ENCODE measurements around the gene ITGA6. TPM values are rescaled to one million over a fixed set of nuclear protein-coding genes. Genes with fewer than 3 reads are reported as not detected.

Gene ITGA6
- total RNA-seq, 1 experiment from 2014 or later, result 181 TPM

GRCh38 chr2:172484706-172485105 lies 57.3 kb downstream of the ITGA6 start:
- no peaks in the 10 kb centered on the region for H3K4me1 ChIP-seq (ENCODE audit: insufficient read depth, low read length)
- ATAC-seq (no peak), DNase-seq (no peak)
- CTCF ChIA-PET, result interaction anchor here (0.5 kb wide), 1 partner anchor 17 kb away, joined by 3 read pairs; no protein-coding TSS in a partner anchor
- H3K4me3 ChIP-seq (ENCODE audit: low read length), result no peak overlapping the region
- H3K27ac ChIP-seq (ENCODE audit: low read length), result no peak overlapping the region
- H4K20me1 ChIP-seq (ENCODE audit: low read length), result no peaks in the 10 kb centered on the region
- POLR2A ChIA-PET (ENCODE audit: unreplicated experiment), result interaction anchor here (0.6 kb wide), 1 partner anchor 226 kb away, joined by 3 read pairs; no protein-coding TSS in a partner anchor
- intact Hi-C loops (cut with micrococcal nuclease), result no loop called here
- TF ChIP-seq CTCF (conservative IDR thresholded peaks at IDR 0.05; ENCODE audit: low read depth, low read length) (no peak), EZH2phosphoT487 (IDR thresholded peaks at IDR 0.05; ENCODE audit: borderline replicate concordance, low read length) (no peak), EZH2 (IDR thresholded peaks at IDR 0.05; ENCODE audit: low read length, unreplicated experiment) (no peak)
- H3K27me3 ChIP-seq (ENCODE audit: low read length), result no peaks in the 10 kb centered on the region
- H3K9me3 ChIP-seq (ENCODE audit: low read length), result no peaks in the 10 kb centered on the region
- H3F3A ChIP-seq (ENCODE audit: low read length, unreplicated experiment), result no peaks in the 10 kb centered on the region
- no peak overlapping the region for H2AFZ ChIP-seq (ENCODE audit: low read length)
- no peak overlapping the region for H3K9ac ChIP-seq (ENCODE audit: low read length)
- H3K36me3 ChIP-seq (ENCODE audit: low read depth, low read length), result peaks cover 62% of the 10 kb centered on the region
- no peak overlapping the region for H3K4me2 ChIP-seq (ENCODE audit: low read length)
- H3K9me2 ChIP-seq (replicated peaks; ENCODE audit: low read length), result no peaks in the 10 kb centered on the region
- BruUV-seq (replicated peaks), result no TSS peak
- no peaks in the 10 kb centered on the region for H3K79me2 ChIP-seq (ENCODE audit: low read length)

GRCh38 chr2:172488556-172488955 lies 61.2 kb downstream of the ITGA6 start:
- Histone ChIP-seq H3K79me2 (ENCODE audit: low read length) (no peaks in the 10 kb centered on the region), H2AFZ (ENCODE audit: low read length) (no peak overlapping the region), H3K4me1 (ENCODE audit: insufficient read depth, low read length) (no peaks in the 10 kb centered on the region), H3K36me3 (ENCODE audit: low read depth, low read length) (peaks cover 86% of the 10 kb centered on the region), H3K9me3 (ENCODE audit: low read length) (no peaks in the 10 kb centered on the region), H3K9me2 (replicated peaks; ENCODE audit: low read length) (no peaks in the 10 kb centered on the region), H3K9ac (ENCODE audit: low read length) (no peak overlapping the region), H3K4me3 (ENCODE audit: low read length) (no peak overlapping the region), H3F3A (ENCODE audit: low read length, unreplicated experiment) (no peaks in the 10 kb centered on the region), H3K4me2 (ENCODE audit: low read length) (no peak overlapping the region), H3K27ac (ENCODE audit: low read length) (no peak overlapping the region), H3K27me3 (ENCODE audit: low read length) (no peaks in the 10 kb centered on the region), H4K20me1 (ENCODE audit: low read length) (no peaks in the 10 kb centered on the region)
- DNase-seq (no peak), ATAC-seq (no peak)
- no peak for TF ChIP-seq EZH2 (IDR thresholded peaks at IDR 0.05; ENCODE audit: low read length, unreplicated experiment)
- intact Hi-C loops (cut with micrococcal nuclease), result no loop called here
- POLR2A ChIA-PET (ENCODE audit: unreplicated experiment), result no interaction called here
- no TSS peak for BruUV-seq (replicated peaks)
- CTCF ChIA-PET, result no interaction called here

GRCh38 chr2:172489681-172490080 lies 62.3 kb downstream of the ITGA6 start:
- Histone ChIP-seq H2AFZ (ENCODE audit: low read length) (no peak overlapping the region), H3K9me3 (ENCODE audit: low read length) (no peaks in the 10 kb centered on the region), H3K79me2 (ENCODE audit: low read length) (no peaks in the 10 kb centered on the region), H3K9me2 (replicated peaks; ENCODE audit: low read length) (no peaks in the 10 kb centered on the region), H3K9ac (ENCODE audit: low read length) (no peak overlapping the region), H3K4me3 (ENCODE audit: low read length) (no peak overlapping the region), H3K27ac (ENCODE audit: low read length) (no peak overlapping the region), H3K4me1 (ENCODE audit: insufficient read depth, low read length) (no peaks in the 10 kb centered on the region), H3K4me2 (ENCODE audit: low read length) (no peak overlapping the region), H4K20me1 (ENCODE audit: low read length) (no peaks in the 10 kb centered on the region), H3K27me3 (ENCODE audit: low read length) (no peaks in the 10 kb centered on the region), H3F3A (ENCODE audit: low read length, unreplicated experiment) (no peaks in the 10 kb centered on the region), H3K36me3 (ENCODE audit: low read depth, low read length) (peaks cover 89% of the 10 kb centered on the region)
- intact Hi-C loops (cut with micrococcal nuclease), result no loop called here
- ChIA-PET POLR2A (ENCODE audit: unreplicated experiment) (no interaction called here), CTCF (no interaction called here)
- BruUV-seq (replicated peaks), result no TSS peak
- DNase-seq (no peak), ATAC-seq (no peak)
- no peak for TF ChIP-seq EZH2 (IDR thresholded peaks at IDR 0.05; ENCODE audit: low read length, unreplicated experiment)
- TF ChIP-seq CTCF (conservative IDR thresholded peaks at IDR 0.05; ENCODE audit: low read depth, low read length), result no peak
- TF ChIP-seq EZH2phosphoT487 (IDR thresholded peaks at IDR 0.05; ENCODE audit: borderline replicate concordance, low read length), result no peak
